GM19025 (cell line): ENCODE measurements around the gene CEND1.
A peak's percentile ranks its signal among the peaks of the same experiment; 100 is the strongest.

Experiments used
- ATAC-seq: cut with Tn5 transposase; IDR thresholded peaks from one replicate; pipeline ENCODE4 v1.9.1; 2021; ENCODE audit warnings: mild to moderate bottlenecking, low read depth, moderate library complexity; ENCODE audit not compliant: unreplicated experiment

CEND1 gene

DNA sequence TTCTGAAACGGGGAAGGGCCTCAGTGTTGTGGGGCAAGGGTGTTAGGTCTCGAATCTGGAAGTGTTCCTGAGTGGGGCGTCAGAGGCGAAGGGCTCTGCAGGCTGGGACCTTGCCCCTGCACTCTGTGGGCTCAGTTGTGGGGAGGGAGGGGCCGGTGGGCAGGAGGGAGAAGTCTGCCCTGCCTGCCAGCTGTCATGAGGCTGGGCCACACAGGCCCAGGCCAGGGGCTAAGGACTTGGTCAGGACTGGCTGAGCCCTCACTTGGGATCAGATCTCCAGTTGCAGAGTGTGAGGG, 38.0 kb upstream of the CEND1 start, which contains the start of gene CRACR2B:
TSS of gene CRACR2B (plus strand) at position 23 of the 296 bp plus-strand sequence. CDS start 689 bp downstream, outside the sequence.
- ATAC-seq, result peak; percentile 12

DNA sequence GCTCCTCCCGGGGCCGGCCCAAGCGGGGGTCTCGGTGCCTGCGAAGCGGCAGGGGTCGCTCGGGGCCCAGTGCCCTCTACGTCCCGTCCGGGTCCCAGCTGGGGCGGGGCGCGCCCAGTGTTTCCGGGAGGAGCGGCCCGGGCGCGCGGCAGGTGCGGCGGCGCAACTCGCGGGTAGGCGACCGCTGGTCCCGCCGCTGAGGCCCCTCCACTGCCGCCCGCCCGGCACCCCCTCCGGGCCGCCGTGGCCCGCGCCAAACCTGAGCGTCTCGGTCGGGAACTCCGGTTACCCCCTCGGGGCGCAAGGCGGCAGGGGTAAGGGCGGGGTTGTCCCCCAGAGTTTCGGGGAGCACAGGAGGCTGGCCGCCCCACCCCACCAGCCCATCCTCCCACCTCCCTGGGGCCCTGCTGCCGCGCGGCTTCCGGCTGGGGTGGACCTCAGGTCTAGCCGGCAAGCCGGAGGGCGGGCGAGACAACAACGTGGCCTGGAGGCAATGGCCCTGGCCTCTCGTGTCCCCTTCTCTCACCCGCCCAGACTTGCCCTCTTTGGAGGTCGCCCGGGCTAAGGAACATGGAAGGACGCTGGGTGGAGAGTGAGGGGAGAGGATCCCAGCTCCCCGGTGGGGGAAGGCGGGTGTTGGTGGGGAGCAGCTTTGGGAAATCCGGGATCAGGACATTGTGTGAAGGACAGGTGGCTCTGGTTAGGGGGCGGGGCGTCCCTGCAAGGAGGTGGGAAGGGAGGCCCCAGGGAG, 37.4 kb upstream of the CEND1 start:
- ATAC-seq, result peak; percentile 35

DNA sequence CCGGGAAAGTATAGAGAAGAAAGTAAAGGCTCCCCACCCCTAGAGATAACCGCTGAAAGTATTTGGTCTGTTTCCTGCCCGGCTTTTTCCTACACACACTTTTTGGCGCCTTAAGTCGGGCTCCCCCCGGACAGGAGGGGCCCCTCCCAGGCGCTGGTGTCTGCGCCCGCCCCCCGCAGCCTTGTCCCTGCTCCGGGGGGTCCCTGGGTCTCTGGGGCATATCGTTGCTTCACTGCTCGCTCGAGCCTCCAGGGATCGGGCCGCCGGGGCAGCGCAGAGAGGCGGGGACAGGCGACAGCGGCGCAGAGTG, 36.9 kb upstream of the CEND1 start:
- peak; percentile 6 for ATAC-seq

DNA sequence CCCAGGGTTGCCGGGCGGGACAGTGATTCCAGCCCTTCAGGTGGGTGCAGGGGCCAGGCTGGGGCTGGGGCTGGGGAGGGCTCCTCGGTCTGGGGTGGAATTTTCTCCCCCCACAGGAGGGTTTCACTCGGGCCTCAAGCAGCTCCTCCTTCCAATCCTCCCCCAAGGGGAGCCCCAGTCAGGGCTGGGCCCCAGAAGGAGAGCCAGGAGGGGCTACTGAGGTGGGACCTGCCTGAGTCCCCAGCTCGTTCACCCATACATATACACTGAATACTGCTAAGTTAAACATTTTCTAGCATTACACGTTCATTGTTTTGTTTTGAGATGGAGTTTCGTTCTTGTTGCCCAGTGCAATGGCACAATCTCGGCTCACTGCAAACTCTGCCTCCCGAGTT, 36.3 kb upstream of the CEND1 start:
- ATAC-seq, result no peak

DNA sequence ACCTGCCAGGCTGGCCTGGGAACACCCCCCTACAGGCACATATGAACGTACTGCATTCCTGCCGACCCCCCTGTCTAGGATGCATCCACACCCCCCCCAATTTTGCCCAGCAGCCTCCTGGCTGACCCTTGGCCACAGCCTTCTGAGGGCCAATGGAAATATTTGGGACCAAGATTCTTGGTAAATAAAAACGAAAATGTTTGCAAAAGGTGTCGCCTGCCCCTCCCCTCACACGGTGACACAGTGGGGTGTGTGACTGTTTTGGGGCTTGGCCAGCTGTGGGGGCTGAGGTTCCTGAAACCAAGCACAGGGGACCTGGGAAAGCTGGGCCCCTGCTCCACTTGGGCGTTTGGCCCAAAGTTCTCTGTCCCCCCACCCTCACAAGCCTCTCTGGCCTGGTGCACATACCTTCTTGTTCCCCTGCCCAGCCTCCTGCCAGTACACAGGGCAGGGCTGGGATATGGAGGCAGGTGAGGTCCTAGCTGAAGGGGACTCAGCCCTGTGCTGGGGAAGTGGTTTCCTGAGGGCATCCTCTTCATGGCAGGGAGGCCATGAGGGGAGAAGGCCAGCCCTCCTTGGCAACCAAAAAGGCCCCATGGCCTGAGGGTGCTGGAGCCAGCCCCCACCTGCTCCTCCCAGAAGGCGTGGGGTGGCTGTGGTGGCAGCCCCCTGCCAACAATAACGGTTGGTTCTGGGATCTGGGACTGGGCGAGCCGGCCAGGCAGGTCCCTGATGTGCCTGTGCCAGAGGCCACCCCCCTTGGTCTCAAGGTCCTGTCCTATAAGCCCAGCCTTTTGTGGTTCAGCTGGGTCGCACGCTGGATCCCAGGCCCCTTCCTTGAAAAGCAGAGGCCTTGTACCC, 35.7 kb upstream of the CEND1 start:
- no peak for ATAC-seq

DNA sequence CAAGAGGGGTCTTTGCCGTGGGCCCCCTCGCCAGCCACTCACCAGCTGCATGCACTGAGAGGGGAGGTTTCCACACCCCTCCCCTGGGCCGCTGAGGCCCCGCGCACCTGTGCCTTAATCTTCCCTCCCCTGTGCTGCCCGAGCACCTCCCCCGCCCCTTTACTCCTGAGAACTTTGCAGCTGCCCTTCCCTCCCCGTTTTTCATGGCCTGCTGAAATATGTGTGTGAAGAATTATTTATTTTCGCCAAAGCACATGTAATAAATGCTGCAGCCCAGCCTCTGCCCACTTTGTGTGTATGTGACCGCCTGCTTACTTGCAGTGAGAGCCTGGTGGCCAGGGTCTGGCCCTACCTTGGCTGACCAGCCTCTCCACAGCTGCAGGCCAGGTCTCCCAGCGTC, 35.1 kb upstream of the CEND1 start:
- no peak for ATAC-seq

DNA sequence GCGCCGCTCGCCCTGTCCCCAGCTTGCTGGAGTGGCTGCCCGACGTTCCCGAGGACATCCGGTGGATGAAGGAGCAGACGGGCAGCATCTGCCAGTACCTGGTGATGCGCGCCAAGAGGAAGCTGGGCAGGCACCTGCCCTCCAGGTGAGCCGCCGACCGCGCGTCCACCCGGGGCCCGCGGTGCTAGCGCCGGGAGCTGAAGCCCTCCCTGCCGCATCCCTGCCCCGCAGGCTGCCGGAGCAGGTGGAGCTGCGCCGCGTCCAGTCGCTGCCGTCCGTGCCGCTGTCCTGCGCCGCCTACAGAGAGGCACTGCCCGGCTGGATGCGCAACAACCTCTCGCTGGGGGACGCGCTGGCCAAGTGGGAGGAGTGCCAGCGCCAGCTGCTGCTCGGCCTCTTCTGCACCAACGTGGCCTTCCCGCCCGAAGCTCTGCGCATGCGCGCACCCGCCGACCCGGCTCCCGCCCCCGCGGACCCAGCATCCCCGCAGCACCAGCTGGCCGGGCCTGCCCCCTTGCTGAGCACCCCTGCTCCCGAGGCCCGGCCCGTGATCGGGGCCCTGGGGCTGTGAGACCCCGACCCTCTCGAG, 34.5 kb upstream of the CEND1 start:
- ATAC-seq, result no peak

DNA sequence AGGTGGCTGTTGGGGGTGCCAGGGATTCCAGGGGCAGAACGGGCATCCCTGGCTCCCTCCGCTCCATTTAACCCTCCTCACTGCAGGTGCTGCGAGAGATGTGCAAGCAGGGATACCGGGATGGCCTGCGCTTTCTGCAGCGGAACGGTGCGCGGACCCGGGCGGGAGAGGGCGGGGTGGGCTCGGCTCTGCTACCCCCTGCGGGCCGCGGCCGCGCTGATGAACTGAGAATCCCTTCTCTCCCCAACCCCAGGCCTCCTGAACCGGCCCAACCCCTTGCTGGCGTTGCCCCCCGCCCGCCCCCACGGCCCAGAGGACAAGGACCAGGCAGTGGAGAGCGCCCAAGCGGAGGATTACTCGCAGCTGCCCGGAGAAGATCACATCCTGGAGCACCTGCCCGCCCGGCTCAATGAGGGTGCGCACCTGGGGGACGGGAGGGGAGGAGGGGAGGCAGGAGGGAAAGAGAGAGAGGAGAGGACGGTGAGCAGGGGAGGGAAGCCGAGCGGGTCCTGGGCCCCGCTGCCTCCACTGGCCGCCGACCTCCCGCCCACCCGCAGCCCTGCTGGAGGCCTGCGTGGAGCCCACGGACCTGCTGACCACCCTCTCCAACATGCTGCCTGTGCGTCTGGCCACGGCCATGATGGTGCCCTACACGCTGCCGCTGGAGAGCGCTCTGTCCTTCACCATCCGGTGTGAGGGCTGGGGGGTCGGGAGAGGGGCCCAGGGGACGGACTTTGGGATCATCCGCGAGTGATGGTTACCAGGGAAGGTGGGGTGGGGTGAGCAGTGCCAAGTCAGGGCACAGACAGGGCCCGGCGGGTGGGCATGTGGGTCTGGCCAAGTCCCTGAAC, 33.8 kb upstream of the CEND1 start:
- ATAC-seq, result no peak

DNA sequence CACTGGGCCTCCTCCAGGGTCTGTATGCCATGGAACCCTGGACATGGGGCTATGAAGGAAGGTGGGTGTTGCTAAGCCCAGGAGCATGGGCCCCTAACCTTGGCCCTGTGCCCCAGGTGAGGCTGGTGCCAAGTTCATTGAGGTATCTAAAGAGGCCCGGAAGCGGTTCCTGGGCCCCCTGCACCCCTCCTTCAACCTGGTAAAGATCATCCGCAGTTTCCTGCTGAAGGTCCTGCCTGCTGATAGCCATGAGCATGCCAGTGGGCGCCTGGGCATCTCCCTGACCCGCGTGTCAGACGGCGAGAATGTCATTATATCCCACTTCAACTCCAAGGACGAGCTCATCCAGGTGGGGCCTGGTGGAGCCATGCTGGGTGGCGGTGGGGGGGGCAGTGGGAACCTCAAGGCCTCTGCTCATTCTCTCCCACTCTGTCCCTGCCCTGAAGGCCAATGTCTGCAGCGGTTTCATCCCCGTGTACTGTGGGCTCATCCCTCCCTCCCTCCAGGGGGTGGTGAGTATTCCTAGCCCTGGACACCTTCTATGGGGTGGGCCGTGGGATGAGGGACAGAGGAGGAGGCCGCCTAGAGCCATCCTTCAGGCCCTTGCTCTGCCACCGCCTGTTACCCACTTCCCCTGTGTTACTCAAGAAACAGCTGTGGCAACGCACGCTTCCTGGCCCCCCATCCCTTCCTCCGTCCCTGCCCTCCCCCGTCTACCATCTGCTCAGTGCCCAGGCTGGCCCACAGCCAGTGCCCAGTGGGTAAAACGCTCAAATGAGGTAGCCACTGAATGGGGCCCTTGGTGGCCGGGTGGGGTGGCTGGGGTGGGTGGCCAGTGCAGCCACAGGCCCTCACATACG, 31.9 kb upstream of the CEND1 start:
- no peak for ATAC-seq

DNA sequence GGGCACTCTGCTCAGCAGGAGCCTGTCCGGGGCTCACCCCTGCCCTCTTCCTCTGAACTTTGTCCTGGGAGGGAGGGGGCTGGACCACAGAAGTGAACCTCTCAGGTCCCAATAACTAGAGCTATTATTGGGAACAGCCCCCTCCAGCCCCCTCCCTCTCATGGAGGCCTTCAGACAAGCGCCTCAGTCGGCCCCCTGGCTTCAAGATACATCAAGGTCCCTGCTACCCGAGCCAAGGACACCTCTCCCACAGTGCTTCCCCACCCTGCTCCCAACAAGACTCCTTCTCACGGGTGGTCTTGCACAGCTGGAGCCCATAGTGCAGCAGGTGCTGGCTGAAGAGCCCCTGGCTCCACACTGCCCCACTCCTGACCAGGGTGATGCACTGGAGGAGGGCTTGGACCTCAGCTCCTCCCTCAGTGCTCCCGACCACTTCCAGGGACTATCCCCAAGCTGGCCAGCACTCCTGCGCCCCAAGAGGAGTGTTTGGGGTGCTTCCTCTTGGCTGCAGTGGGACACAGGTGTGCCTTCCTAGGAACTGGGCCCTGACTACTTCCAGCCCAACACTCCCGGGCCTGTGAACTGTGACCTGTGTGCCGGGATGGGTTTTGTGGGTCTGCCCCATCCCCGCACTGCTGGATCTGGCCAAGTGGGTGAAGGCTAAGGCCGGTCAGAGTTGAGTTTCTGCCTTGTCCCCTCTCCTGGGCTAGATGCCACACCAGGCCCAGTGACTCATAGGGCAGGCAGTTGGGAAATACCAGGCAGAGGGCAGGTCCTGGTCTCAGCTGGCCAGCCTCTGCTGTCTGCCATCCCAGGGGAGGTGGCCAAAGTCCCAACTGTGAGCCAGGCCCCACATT, 31.0 kb upstream of the CEND1 start:
- no peak for ATAC-seq

DNA sequence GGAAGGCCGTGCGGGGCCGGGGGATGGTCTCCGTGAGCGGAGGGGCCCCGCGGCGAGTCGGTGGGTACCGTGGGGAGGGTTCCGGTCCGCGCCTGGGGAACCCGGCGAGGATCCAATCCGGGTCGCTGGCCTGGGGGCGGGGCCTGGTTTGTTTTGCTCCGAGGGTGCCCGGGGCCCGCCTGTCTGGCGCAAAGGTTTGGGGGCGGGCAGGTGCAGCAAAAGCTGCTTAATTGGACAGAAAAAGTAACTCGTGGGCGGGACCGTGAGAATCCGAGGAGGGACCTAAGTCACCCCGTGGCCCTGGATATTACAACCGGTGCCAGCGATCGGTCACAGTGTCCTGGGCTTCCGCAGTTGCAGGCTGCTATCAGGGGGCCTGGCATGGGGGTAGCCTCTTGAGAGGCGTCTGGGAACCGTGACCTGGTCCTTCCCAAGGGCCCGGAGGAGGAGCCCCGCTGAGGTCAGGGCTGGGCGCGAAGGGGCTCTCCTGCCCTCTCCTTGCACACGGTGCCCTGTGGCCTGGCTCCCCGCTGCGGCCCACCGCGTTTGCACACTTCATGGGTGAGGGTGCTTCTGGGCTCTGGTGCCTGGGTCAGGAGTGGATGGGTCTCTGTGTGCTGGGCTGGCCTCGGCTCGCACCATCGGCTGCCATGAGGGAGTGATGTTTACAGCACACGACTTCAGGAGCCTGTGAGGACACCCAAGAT, 30.2 kb upstream of the CEND1 start:
- ATAC-seq, result peak; percentile 52

DNA sequence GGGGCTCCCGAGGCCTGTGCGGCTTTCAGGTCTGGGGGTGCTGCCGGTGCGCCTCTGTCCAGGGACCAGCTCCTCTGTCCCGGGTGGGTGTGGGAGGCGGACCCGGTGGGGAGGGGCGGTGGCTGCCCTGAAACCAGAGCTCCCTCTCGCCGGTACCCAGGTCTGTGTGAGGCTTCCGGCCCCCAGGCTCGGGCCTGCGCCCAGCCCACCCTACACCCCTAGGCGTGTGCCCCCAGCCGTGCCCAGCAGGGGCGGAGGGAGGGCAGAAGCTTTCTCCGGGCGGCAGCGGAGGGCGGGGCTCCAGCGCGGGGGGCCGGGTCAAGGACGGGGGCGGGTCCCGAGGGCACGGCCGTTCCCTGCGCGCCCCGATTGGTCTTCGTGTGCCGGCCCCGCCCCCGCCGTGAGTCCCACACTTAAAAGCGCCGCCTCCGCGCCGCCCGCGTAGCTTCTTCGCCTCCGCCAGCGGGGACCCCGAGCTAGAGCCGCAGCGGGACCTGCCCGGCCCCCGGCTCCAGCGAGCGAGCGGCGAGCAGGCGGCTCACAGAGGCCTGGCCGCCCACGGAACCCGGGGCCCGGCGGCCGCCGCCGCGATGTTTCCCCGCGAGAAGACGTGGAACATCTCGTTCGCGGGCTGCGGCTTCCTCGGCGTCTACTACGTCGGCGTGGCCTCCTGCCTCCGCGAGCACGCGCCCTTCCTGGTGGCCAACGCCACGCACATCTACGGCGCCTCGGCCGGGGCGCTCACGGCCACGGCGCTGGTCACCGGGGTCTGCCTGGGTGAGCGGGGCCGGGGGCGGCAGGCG, 29.4 kb upstream of the CEND1 start:
- ATAC-seq, result peak; percentile 65

DNA sequence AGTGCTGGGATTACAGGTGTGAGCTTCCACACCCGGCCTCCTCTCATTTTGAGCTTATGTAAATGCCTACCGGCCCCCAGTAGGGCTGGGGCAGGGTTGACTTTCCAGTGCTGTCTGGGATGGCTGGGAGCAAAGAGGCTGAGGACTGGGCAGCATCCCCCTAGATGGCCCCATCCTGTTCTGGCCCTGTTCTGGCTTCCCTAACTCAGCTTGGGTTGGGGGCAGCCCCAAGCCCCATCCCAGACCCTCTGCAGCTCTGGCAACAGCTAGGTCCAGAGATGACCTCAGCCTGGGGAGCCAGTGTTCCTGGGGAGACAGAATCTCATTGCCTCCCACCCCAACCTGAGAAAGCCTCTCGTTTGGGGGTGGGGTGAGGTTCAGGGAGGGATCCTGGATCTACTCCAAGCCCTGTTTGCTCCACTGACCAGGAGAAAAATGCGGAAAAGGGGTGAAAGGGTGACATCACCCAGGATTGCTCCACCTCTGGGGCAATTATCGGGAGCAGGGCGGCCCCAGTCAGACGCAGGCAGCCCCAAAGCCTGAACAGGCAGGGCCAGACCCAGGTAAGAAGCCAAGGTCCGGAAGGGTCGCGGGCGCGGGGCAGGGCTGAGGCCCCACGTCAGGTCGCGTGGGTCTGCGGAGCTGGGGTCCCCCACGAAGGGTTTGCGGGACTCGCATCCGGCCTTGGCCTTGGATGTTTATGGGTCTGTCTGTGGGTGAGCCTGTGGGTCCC, 28.7 kb upstream of the CEND1 start, which contains the start of gene PNPLA2:
TSS of gene PNPLA2 (plus strand) at position 519 of the 733 bp plus-strand sequence. CDS start 805 bp downstream, outside the sequence.
- ATAC-seq, result no peak

DNA sequence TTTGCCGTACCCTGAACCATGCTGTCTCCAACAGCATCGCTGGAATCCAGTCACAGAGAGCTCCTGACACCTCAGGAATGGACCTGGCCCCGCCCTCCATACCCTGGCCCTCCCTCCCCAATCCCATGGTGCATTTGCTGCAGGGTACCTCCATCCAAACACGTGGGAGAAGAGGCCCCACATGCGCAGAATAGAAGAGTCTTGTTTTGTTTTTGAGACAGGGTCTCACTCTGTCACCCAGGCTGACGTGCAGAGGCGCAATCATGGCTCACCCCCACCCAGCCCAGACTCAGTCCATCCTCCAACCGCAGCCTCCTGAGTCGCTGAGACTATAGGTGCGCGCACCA, 26.5 kb upstream of the CEND1 start:
- ATAC-seq, result no peak

DNA sequence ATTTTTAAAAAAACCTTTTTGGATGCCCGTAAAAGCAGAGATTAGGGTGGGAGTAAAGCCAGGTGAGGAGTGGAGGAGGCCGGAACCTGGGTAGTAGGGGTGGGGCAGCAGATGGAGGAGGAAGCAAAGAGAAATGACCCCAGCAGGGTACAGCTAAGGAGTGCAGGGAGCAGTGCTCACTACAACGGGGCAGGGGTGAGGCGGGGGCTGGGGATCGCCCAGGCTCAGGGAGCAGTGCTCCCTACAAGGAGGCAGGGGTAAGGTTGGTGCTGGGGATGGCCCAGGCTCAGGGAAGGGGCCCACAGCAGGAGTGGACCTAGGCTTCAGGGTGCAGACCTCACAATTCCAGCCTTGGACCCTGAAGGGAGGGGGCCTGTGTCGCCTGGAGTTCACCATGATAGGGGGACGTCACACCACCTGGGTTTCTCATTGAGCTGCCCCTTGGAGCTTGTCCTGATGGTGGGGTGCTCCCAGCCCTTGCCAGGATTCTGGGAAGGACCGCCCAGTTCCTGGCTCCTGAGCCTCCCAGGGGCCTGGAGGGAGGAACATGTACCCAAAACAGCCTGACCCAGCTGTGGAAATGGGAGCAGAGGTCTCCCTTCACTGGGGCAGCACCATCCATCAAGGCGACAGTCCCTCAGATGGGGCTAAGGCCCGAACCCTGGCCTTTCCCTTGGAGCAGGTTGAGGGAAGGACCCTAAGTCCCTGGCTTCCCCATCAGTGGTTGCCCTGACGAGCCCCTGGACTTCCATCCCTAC, 26.0 kb upstream of the CEND1 start:
- no peak for ATAC-seq

DNA sequence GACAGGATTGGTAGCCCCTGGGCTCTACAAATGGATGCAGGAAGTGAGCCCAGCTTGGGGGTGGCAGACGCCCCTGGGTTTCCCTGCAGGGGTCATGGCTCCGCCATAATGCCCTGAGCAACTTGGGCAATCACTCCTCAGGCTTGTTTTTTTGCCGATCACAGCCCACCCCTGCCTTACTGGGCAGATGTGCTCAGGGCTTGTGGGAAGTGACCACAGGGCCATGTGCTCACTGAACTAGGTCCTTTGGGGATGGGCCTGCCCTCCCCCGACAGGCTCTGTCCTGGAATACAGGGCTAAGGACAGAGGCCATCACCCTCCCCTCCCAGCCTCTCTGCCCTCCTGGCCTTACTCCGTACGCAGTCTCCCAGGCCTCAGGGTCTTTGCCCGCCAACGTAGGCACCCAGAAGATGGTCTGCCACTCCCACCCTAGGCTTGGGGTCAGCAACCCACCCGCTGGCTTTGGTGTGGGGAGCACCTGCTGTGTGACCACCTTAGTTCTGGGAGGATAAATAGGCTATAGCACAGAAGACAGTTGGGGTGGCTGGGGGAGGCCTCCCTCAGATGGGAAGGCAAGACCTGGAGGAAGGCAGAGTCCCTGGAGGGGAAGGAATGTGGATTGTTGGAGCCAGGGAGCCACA, 23.7 kb upstream of the CEND1 start:
- no peak for ATAC-seq
